Peyer's patch (tissue), 4 donors: ENCODE measurements around the gene GUCY2F.

Experiments
- CTCF ChIP-seq, 6 experiments: fragments of 450-650 bp in 4 of 6; fragments of 200-600 bp in 2 of 6; sonication (generic) in 1 of 6; IDR thresholded peaks; one replicate each; pipeline ENCODE4 v1.5.1; 2017 to 2019; ENCODE audit warnings: antibody characterized with exemption in 6 of 6, mild to moderate bottlenecking in 3 of 6, moderate library complexity in 1 of 6
- POLR2A ChIP-seq, 2 donors: fragments of 450-650 bp; IDR thresholded peaks; one replicate each; pipeline ENCODE4 v1.5.1; 2017; ENCODE audit warnings: antibody characterized with exemption in 2 of 2, mild to moderate bottlenecking in 2 of 2, moderate library complexity in 2 of 2

GRCh38 chrX:109356684-109357083 is 125.2 kb downstream of the GUCY2F start:
- TF ChIP-seq POLR2A (IDR thresholded peaks at IDR 0.05), result no peak
- no peak for TF ChIP-seq CTCF (IDR thresholded peaks at IDR 0.05)
